ENCODE data around the gene CLASP1.

Gene CLASP1

GRCh38 chr2:121689356-121689755, 40.1 kb upstream of the CLASP1 start:
- TF ChIP-seq TCF4 (CRISPR knock-in tag; IDR thresholded peaks at IDR 0.05; ENCODE audit: borderline replicate concordance) (peak; percentile 27; the same call in 1 of the 2 replicates), ZFP3 (CRISPR knock-in tag; IDR thresholded peaks at IDR 0.05) (no peak)

GRCh38 chr2:121688820-121689219, 39.6 kb upstream of the CLASP1 start:
- ATAC-seq: no peak
- no peak for TF ChIP-seq ZNF70 (CRISPR knock-in tag; IDR thresholded peaks at IDR 0.05)
- TF ChIP-seq ARNTL (CRISPR knock-in tag; IDR thresholded peaks at IDR 0.05; ENCODE audit: borderline replicate concordance, low read depth): no peak
- no peak for TF ChIP-seq CSRNP3 (CRISPR knock-in tag; IDR thresholded peaks at IDR 0.05)
- no peak for TF ChIP-seq GLIS3 (CRISPR knock-in tag; IDR thresholded peaks at IDR 0.05)
- no peak for TF ChIP-seq ZC3H10 (CRISPR knock-in tag; IDR thresholded peaks at IDR 0.05)
- no peak for TF ChIP-seq TCF4 (CRISPR knock-in tag; IDR thresholded peaks at IDR 0.05; ENCODE audit: borderline replicate concordance)
- no peak for TF ChIP-seq ISL1 (CRISPR knock-in tag; IDR thresholded peaks at IDR 0.05)

More at GRCh38 chr2:121689356-121689755, 40.1 kb upstream of the CLASP1 start:
- peak; percentile 93 for ATAC-seq

- TF ChIP-seq CREB5 (CRISPR knock-in tag; IDR thresholded peaks at IDR 0.05; ENCODE audit: low read depth) (no peak), PPARA (CRISPR knock-in tag; IDR thresholded peaks at IDR 0.05; ENCODE audit: borderline replicate concordance) (no peak), ARNTL (CRISPR knock-in tag; IDR thresholded peaks at IDR 0.05; ENCODE audit: borderline replicate concordance, low read depth) (no peak), CSDC2 (CRISPR knock-in tag; IDR thresholded peaks at IDR 0.05) (no peak), GLIS3 (CRISPR knock-in tag; IDR thresholded peaks at IDR 0.05) (no peak), SNAI2 (CRISPR knock-in tag; IDR thresholded peaks at IDR 0.05) (no peak)
- ATAC-seq: no peak
Observed at GRCh38 chr2:121686902-121687301, 37.6 kb upstream of the CLASP1 start.

GRCh38 chr2:121686218-121686617, 37.0 kb upstream of the CLASP1 start:
- TF ChIP-seq ZNF565 (CRISPR knock-in tag; conservative IDR thresholded peaks at IDR 0.05; ENCODE audit: low read depth) (no peak), ESRRG (CRISPR knock-in tag; IDR thresholded peaks at IDR 0.05) (no peak), ZC3H10 (CRISPR knock-in tag; IDR thresholded peaks at IDR 0.05) (no peak), PATZ1 (CRISPR knock-in tag; IDR thresholded peaks at IDR 0.05; ENCODE audit: borderline replicate concordance) (no peak)
- ATAC-seq: no peak

GRCh38 chr2:121682396-121683298, 33.4 kb upstream of the CLASP1 start:
- ATAC-seq: no peak

More at GRCh38 chr2:121682396-121683298, 33.4 kb upstream of the CLASP1 start:
- TF ChIP-seq ZC3H10 (CRISPR knock-in tag; IDR thresholded peaks at IDR 0.05) (no peak), ZNF70 (CRISPR knock-in tag; IDR thresholded peaks at IDR 0.05) (no peak), CREB5 (CRISPR knock-in tag; IDR thresholded peaks at IDR 0.05; ENCODE audit: low read depth) (no peak), OSR1 (CRISPR knock-in tag; IDR thresholded peaks at IDR 0.05) (no peak), GLIS3 (CRISPR knock-in tag; IDR thresholded peaks at IDR 0.05) (no peak), ZFP30 (CRISPR knock-in tag; IDR thresholded peaks at IDR 0.05) (no peak)

All from SK-N-SH treated with all-trans-retinoic acid at 6 μM for 48 hours (cell line).